ENCODE results near the gene ARHGEF2.

Gene ARHGEF2

GRCh38 chr1:156014829-156015228 lies 36.5 kb upstream of the ARHGEF2 start:
- H3K9ac ChIP-seq: 0 out of 22 replicates have a peak overlapping the region, but pooled peaks of 1 of the 11 experiments have one; percentile 25
- H4K20me1 ChIP-seq: peaks cover 2 to 72% (median 33%) of the 10 kb centered on the region in 11 experiments; a peak in 16 of 22 replicates
- peaks cover 8 to 22% (median 12%) of the 10 kb centered on the region in 10 experiments for H3K4me1 ChIP-seq
- no peak for TF ChIP-seq Cebpa-rat (IDR thresholded peaks at IDR 0.05)
- H3K27ac ChIP-seq: no peak overlapping the region
- no peaks in the 10 kb centered on the region for H3K27me3 ChIP-seq
- H3K36me3 ChIP-seq: peaks cover 92 to 100% (median 99%) of the 10 kb centered on the region in 11 experiments
- no peaks in the 10 kb centered on the region for H3K9me3 ChIP-seq (replicated peaks in 1 of 11)
- no peak overlapping the region for H3K4me3 ChIP-seq
- no peak overlapping the region for H3K4me2 ChIP-seq

DNA sequence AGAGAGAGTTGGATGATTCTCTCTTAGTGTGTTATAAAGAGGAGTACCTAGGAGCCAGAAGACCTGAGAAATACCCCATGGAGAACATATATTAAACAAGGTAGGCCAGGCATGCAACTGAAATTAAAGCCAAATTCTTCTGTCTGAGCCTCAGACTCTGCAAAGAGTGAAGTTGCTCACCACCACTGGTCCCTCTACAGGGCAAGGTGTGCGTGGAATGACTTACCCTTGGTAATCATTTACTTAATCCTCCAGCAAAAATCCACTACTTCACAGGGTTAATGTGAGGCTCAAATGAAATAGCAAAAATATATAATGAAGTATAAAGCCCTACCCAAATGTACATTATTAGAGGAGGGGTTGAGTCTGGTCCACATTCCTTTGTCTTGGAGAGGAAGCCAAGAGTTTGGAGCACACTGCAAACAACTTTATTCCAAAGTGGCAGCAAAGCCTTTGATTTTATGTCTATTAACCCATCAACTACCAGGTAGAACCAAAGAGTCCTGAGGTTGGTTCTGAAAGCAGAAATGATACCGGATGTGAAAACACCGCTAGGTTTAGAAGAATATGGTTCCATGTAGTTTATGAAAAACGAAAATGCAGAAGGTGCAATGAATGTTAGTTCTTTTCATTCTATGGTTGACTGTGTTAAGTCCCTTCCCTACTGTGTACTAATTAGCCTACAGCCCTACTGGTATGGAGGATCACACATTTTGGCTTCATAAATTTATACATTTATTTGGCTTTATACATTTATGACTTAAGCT lies 33.9 kb upstream of the ARHGEF2 start:
- H4K20me1 ChIP-seq: peaks cover 0 to 72% (median 37%) of the 10 kb centered on the region in 11 experiments; a peak in 15 of 22 replicates
- no peak overlapping the region for H3K9ac ChIP-seq
- H3K27me3 ChIP-seq: no peaks in the 10 kb centered on the region
- no peak overlapping the region for H3K4me3 ChIP-seq
- H3K27ac ChIP-seq: no peak overlapping the region
- no peak for TF ChIP-seq Cebpa-rat (IDR thresholded peaks at IDR 0.05)
- peaks cover 0 to 8% (median 0%) of the 10 kb centered on the region in 10 experiments; a peak in 5 of 20 replicates for H3K4me1 ChIP-seq
- peaks cover 90 to 99% (median 95%) of the 10 kb centered on the region in 11 experiments for H3K36me3 ChIP-seq
- no peaks in the 10 kb centered on the region for H3K9me3 ChIP-seq (replicated peaks in 1 of 11)
- no peak overlapping the region for H3K4me2 ChIP-seq

GRCh38 chr1:156009404-156009803 lies 31.1 kb upstream of the ARHGEF2 start:
- Histone ChIP-seq H3K4me3 (no peak overlapping the region), H3K9ac (no peak overlapping the region; a peak in 1 of 22 replicates), H3K4me1 (peaks cover 0 to 23% (median 12%) of the 10 kb centered on the region in 10 experiments; a peak in 17 of 20 replicates), H3K27me3 (no peaks in the 10 kb centered on the region), H3K27ac (no peak overlapping the region), H3K36me3 (peaks cover 68 to 77% (median 74%) of the 10 kb centered on the region in 11 experiments), H4K20me1 (peaks cover 0 to 57% (median 27%) of the 10 kb centered on the region in 11 experiments; a peak in 15 of 22 replicates), H3K9me3 (replicated peaks in 1 of 11) (no peaks in the 10 kb centered on the region), H3K4me2 (no peak overlapping the region)
- no peak for TF ChIP-seq Cebpa-rat (IDR thresholded peaks at IDR 0.05)

- H3K27ac ChIP-seq: no peak overlapping the region
- peaks cover 8 to 46% (median 32%) of the 10 kb centered on the region in 10 experiments for H3K4me1 ChIP-seq
- no peak overlapping the region for H3K4me2 ChIP-seq
- H3K27me3 ChIP-seq: no peaks in the 10 kb centered on the region
- peaks cover 0 to 37% (median 17%) of the 10 kb centered on the region in 11 experiments; a peak in 12 of 22 replicates for H4K20me1 ChIP-seq
- H3K9me3 ChIP-seq (replicated peaks in 1 of 11): no peaks in the 10 kb centered on the region
- H3K4me3 ChIP-seq: no peak overlapping the region
- TF ChIP-seq Cebpa-rat (IDR thresholded peaks at IDR 0.05): no peak
- no peak overlapping the region for H3K9ac ChIP-seq
- peaks cover 42 to 51% (median 48%) of the 10 kb centered on the region in 11 experiments for H3K36me3 ChIP-seq
Observed at GRCh38 chr1:156006666-156007376, 28.5 kb upstream of the ARHGEF2 start.

GRCh38 chr1:156004843-156005584 lies 26.7 kb upstream of the ARHGEF2 start:
- Histone ChIP-seq H3K4me3 (no peak overlapping the region), H3K4me1 (peaks cover 16 to 53% (median 38%) of the 10 kb centered on the region in 10 experiments), H3K27me3 (no peaks in the 10 kb centered on the region), H3K9me3 (replicated peaks in 1 of 11) (no peaks in the 10 kb centered on the region), H3K9ac (0 out of 22 replicates have a peak overlapping the region, but pooled peaks of 1 of the 11 experiments have one; percentile 1), H3K36me3 (peaks cover 24 to 33% (median 30%) of the 10 kb centered on the region in 11 experiments), H3K27ac (peak overlapping the region in 4 of 11 experiments; percentile 8 to 44 (median 18); a peak in 4 of 22 replicates), H3K4me2 (peak overlapping the region; percentile 13 to 84 (median 74); a peak in 18 of 22 replicates), H4K20me1 (peaks cover 0 to 23% (median 12%) of the 10 kb centered on the region in 11 experiments; a peak in 10 of 22 replicates)
- no peak for TF ChIP-seq Cebpa-rat (IDR thresholded peaks at IDR 0.05)

DNA sequence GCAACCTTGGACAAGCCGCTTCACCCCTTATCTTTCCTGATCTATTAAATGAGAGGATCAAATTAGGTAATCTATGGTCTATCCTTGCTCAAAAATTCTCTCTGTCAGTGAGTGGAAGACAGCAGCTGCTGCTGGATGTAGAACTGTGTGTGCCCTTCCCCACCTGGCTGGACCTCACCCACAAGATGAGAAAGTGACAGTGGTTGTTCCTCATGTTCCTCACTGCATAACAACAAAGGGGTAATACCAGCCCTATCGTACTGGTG lies 25.5 kb upstream of the ARHGEF2 start:
- Histone ChIP-seq H3K9me3 (replicated peaks in 1 of 11) (no peaks in the 10 kb centered on the region), H3K36me3 (peaks cover 12 to 21% (median 18%) of the 10 kb centered on the region in 11 experiments), H3K27me3 (no peaks in the 10 kb centered on the region), H3K4me3 (no peak overlapping the region), H4K20me1 (peaks cover 0 to 12% (median 3%) of the 10 kb centered on the region in 11 experiments; a peak in 7 of 22 replicates), H3K27ac (no peak overlapping the region), H3K4me1 (peaks cover 16 to 53% (median 38%) of the 10 kb centered on the region in 10 experiments), H3K9ac (no peak overlapping the region), H3K4me2 (peak overlapping the region in 3 of 11 experiments; percentile 3 to 16 (median 15); a peak in 2 of 22 replicates)
- no peak for TF ChIP-seq Cebpa-rat (IDR thresholded peaks at IDR 0.05)

GRCh38 chr1:156002188-156002911 lies 24.0 kb upstream of the ARHGEF2 start:
- Histone ChIP-seq H3K4me3 (no peak overlapping the region), H4K20me1 (0 out of 22 replicates have a peak, but pooled peaks cover 0 to 5% (median 0%) of the 10 kb centered on the region in 11 experiments), H3K9me3 (replicated peaks in 1 of 11) (no peaks in the 10 kb centered on the region), H3K27me3 (no peaks in the 10 kb centered on the region), H3K4me1 (peaks cover 16 to 53% (median 38%) of the 10 kb centered on the region in 10 experiments), H3K36me3 (peaks cover 5 to 8% (median 8%) of the 10 kb centered on the region in 11 experiments; a peak in 15 of 22 replicates), H3K27ac (peak overlapping the region in 6 of 11 experiments; percentile 5 to 55 (median 33); a peak in 6 of 22 replicates), H3K9ac (0 out of 22 replicates have a peak overlapping the region, but pooled peaks of 1 of the 11 experiments have one; percentile 9), H3K4me2 (peak overlapping the region; percentile 47 to 71 (median 61))
- TF ChIP-seq Cebpa-rat (IDR thresholded peaks at IDR 0.05): no peak
